ENCODE results near the gene OR5V1. TPM values are rescaled to one million over a fixed set of nuclear protein-coding genes. Genes with fewer than 3 reads are reported as not detected.
"Not testable (repeated sequence)": the region's sequence is repeated elsewhere in the genome, so short reads cannot be mapped to it uniquely, and the experiment has no call there.

The OR5V1 gene
- total RNA-seq, 3 donors from 2014 or later, result not detected

GRCh38 chr6:29388533-29388932 lies 19.9 kb upstream of the OR5V1 start:
- TF ChIP-seq CTCF (IDR thresholded peaks at IDR 0.05), result no peak
- TF ChIP-seq POLR2A (IDR thresholded peaks at IDR 0.05), result no peak
- TF ChIP-seq POLR2AphosphoS5 (IDR thresholded peaks at IDR 0.05), result no peak
- H3K27ac ChIP-seq, result no peak overlapping the region
- intact Hi-C loops (cut with DNase I; ENCODE audit: low total_unique reads), result no loop called here

GRCh38 chr6:29376003-29376402 lies 7.3 kb upstream of the OR5V1 start:
- no peak for DNase-seq (ENCODE audit: low spot score in 2 of 2)
- Histone ChIP-seq H3K9me3 (peaks cover 0 to 3% of the 10 kb centered on the region in 2 donors), H3K36me3 (no peaks in the 10 kb centered on the region), H3K27me3 (no peaks in the 10 kb centered on the region), H3K4me1 (no peaks in the 10 kb centered on the region), H3K27ac (no peak overlapping the region), H3K4me3 (no peak overlapping the region)
- intact Hi-C loops (cut with DNase I; ENCODE audit: low total_unique reads), result no loop called here
- TF ChIP-seq POLR2AphosphoS5 (IDR thresholded peaks at IDR 0.05) (no peak), POLR2A (IDR thresholded peaks at IDR 0.05) (no peak), CTCF (IDR thresholded peaks at IDR 0.05) (no peak)

More at GRCh38 chr6:29388533-29388932, 19.9 kb upstream of the OR5V1 start:
- no peak for DNase-seq (ENCODE audit: low spot score in 2 of 2)
- H3K27me3 ChIP-seq, result no peaks in the 10 kb centered on the region
- no peak overlapping the region for H3K4me3 ChIP-seq
- no peaks in the 10 kb centered on the region for H3K9me3 ChIP-seq
- H3K4me1 ChIP-seq, result no peaks in the 10 kb centered on the region
- no peaks in the 10 kb centered on the region for H3K36me3 ChIP-seq

GRCh38 chr6:29375191-29375590 lies 6.5 kb upstream of the OR5V1 start, which contains the start of gene OR12D3:
OR12D3 (minus strand) TSS chr6:29375291; CDS start chr6:29375287, 4 bp downstream.
- Histone ChIP-seq H3K9me3 (peaks cover 0 to 3% of the 10 kb centered on the region in 2 donors), H3K27ac (no peak within 1 kb of the TSS), H3K4me3 (no peak within 1 kb of the TSS), H3K27me3 (no peaks in the 10 kb centered on the region), H3K4me1 (no peaks in the 10 kb centered on the region), H3K36me3 (no peaks in the 10 kb centered on the region)
- no peak for DNase-seq (ENCODE audit: low spot score in 2 of 2)
- intact Hi-C loops (cut with DNase I; ENCODE audit: low total_unique reads), result no loop called here
- TF ChIP-seq CTCF (IDR thresholded peaks at IDR 0.05), result no peak
- no peak for TF ChIP-seq POLR2A (IDR thresholded peaks at IDR 0.05)
- no peak for TF ChIP-seq POLR2AphosphoS5 (IDR thresholded peaks at IDR 0.05)

GRCh38 chr6:29355603-29356002 lies 13.1 kb downstream of the OR5V1 start:
- Histone ChIP-seq H3K36me3 (no peaks in the 10 kb centered on the region), H3K27ac (no peak overlapping the region), H3K9me3 (peaks cover 0 to 3% of the 10 kb centered on the region in 2 donors), H3K27me3 (no peaks in the 10 kb centered on the region), H3K4me1 (no peaks in the 10 kb centered on the region), H3K4me3 (no peak overlapping the region)
- no peak for DNase-seq (ENCODE audit: low spot score in 2 of 2)
- intact Hi-C loops (cut with DNase I; ENCODE audit: low total_unique reads), result no loop called here
- TF ChIP-seq POLR2AphosphoS5 (IDR thresholded peaks at IDR 0.05) (no peak), POLR2A (IDR thresholded peaks at IDR 0.05) (no peak), CTCF (IDR thresholded peaks at IDR 0.05) (no peak)

GRCh38 chr6:29354980-29355379 lies 13.7 kb downstream of the OR5V1 start:
- no peak for TF ChIP-seq POLR2AphosphoS5 (IDR thresholded peaks at IDR 0.05)
- intact Hi-C loops (cut with DNase I; ENCODE audit: low total_unique reads), result no loop called here
- H3K4me3 ChIP-seq, result no peak overlapping the region
- no peak for DNase-seq (ENCODE audit: low spot score in 2 of 2)
- H3K4me1 ChIP-seq, result no peaks in the 10 kb centered on the region
- H3K27me3 ChIP-seq, result no peaks in the 10 kb centered on the region
- no peak overlapping the region for H3K27ac ChIP-seq
- H3K9me3 ChIP-seq, result peaks cover 0 to 10% of the 10 kb centered on the region in 2 donors
- H3K36me3 ChIP-seq, result no peaks in the 10 kb centered on the region

DNA sequence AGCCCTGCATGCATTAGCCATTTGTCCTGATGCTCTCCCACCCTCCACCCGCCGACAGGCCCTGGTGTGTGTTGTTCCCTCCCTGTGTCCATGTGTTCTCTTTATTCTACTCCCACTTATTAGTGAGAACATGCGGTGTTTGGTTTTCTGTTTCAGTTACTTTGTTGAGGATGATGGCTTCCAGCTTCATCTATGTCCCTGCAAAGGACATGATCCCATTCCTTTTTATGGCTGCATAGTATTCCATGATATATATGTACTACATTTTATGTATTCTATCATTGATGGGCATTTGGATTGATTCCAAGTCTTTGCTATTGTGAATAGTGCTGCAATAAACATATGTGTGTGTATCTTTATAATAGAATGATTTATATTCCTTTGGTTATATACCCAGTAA lies 19.3 kb downstream of the OR5V1 start:
- H3K27ac ChIP-seq; H3K4me3 ChIP-seq; H3K9me3 ChIP-seq; H3K36me3 ChIP-seq; H3K27me3 ChIP-seq; H3K4me1 ChIP-seq; intact Hi-C loops (cut with DNase I; ENCODE audit: low total_unique reads); DNase-seq (ENCODE audit: low spot score in 2 of 2): not testable (repeated sequence)
